Upper lobe of left lung (tissue), 6 donors: Measurements from ENCODE around the gene ERN1. TPM values are rescaled to one million over a fixed set of nuclear protein-coding genes. Genes with fewer than 3 reads are reported as not detected.

Source experiments
- ATAC-seq, 2 donors: fragments of 200-7000 bp; cut with Tn5 transposase; one replicate each; pipeline ENCODE4 v1.9.1; 2022; ENCODE audit warnings: mild to moderate bottlenecking in 2 of 2, moderate library complexity in 2 of 2; ENCODE audit not compliant: low FRiP score in 2 of 2
- DNase-seq, 2 donors: peaks; one replicate each; pipeline ENCODE4 v3.0.0-alpha.2; 2019 to 2020
- H3K27ac ChIP-seq, 4 donors: fragments of 200-600 bp; sonication (generic); one replicate each; pipeline ENCODE4 v1.5.1; 2016 to 2019
- H3K27me3 ChIP-seq, 4 donors: fragments of 200-600 bp; sonication (generic); one replicate each; pipeline ENCODE4 v1.5.1; 2017 to 2019
- H3K36me3 ChIP-seq, 4 donors: fragments of 200-600 bp; sonication (generic); one replicate each; pipeline ENCODE4 v1.5.1; 2016 to 2019
- H3K4me1 ChIP-seq, 4 donors: fragments of 200-600 bp; sonication (generic); one replicate each; pipeline ENCODE4 v1.5.1; 2018 to 2019
- H3K4me3 ChIP-seq, 4 donors: fragments of 200-600 bp; sonication (generic); one replicate each; pipeline ENCODE4 v1.5.1; 2017 to 2019; ENCODE audit warnings: mild to moderate bottlenecking in 2 of 4, moderate library complexity in 1 of 4
- H3K9me3 ChIP-seq, 4 donors: fragments of 200-600 bp; sonication (generic); one replicate each; pipeline ENCODE4 v1.5.1; 2018 to 2019
- CTCF ChIP-seq, 6 experiments: fragments of 450-650 bp in 4 of 6; fragments of 200-600 bp in 2 of 6; sonication (generic) in 2 of 6; IDR thresholded peaks; one replicate each; pipeline ENCODE4 v1.5.1; 2016 to 2019; ENCODE audit warnings: antibody characterized with exemption in 6 of 6
- EP300 ChIP-seq, 4 donors: sonication (generic); formaldehyde crosslinking; IDR thresholded peaks; one replicate each; pipeline ENCODE4 v1.5.1; 2017; ENCODE audit warnings: antibody characterized with exemption in 4 of 4, control low read depth in 2 of 4
- POLR2A ChIP-seq, 4 donors: fragments of 450-650 bp; IDR thresholded peaks; one replicate each; pipeline ENCODE4 v1.5.1; 2016 to 2017; ENCODE audit warnings: antibody characterized with exemption in 4 of 4, mild to moderate bottlenecking in 2 of 4
- POLR2AphosphoS5 ChIP-seq, 2 donors: sonication (generic); formaldehyde crosslinking; IDR thresholded peaks; one replicate each; pipeline ENCODE4 v1.5.1; 2017; ENCODE audit warnings: antibody characterized with exemption in 2 of 2
- WGBS, 2 donors: methylation state at CpG; one replicate each; pipeline ENCODE4 v1.1.5; 2017 to 2018; 5-methylcytosine and 5-hydroxymethylcytosine counted together
- total RNA-seq, 6 donors: library from RNA; depleted of rRNA in 4 of 6; stranded (reverse); fragments of >200 nt in 4 of 6; gene quantifications; one replicate each; pipeline versions ENCODE4 v1.1.0 to v1.2.1, GENCODE V29; 2016 to 2021
- donor health status: DM: no; HTN: no; CAD: no; lungs with moderate emphysema.
- donor health status: DM: no; HTN: yes; CAD: no; lungs with severe emphysema.

ERN1 gene
- total RNA-seq, 6 donors from 2014 or later = 32.8 to 65.0 (median 41.9) TPM

DNA sequence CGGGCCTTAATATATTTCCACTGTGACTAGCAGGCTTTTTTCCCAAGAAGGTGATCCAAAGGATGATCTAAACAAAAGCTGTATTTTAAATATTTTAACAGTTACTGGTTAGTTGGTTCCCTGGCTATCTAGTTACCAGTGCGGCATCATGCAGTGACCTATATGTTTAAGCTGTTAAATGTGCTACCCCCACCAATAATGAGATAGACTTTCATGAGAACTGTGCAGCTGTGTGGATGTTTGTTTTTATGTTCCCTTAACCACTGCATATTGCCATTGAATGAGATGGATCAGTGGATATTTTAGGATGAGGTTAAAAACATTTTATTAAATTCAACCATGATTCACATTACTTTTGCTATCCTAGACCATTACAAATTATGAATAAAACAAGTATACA is 16.9 kb downstream of the ERN1 start:
- ATAC-seq = no peak
- peaks cover 32 to 63% (median 45%) of the 10 kb centered on the region in 4 donors for H3K4me1 ChIP-seq
- no peaks in the 10 kb centered on the region for H3K36me3 ChIP-seq
- H3K9me3 ChIP-seq = no peaks in the 10 kb centered on the region
- TF ChIP-seq POLR2A (IDR thresholded peaks at IDR 0.05) (no peak), CTCF (IDR thresholded peaks at IDR 0.05) (no peak), POLR2AphosphoS5 (IDR thresholded peaks at IDR 0.05) (no peak), EP300 (IDR thresholded peaks at IDR 0.05) (no peak)
- H3K27me3 ChIP-seq = no peaks in the 10 kb centered on the region
- no peak overlapping the region for H3K4me3 ChIP-seq
- no peak overlapping the region for H3K27ac ChIP-seq
- DNase-seq = no peak
- WGBS, 2 donors = 97 to 98% methylated on average over 2 of the region's 2 CpGs

DNA sequence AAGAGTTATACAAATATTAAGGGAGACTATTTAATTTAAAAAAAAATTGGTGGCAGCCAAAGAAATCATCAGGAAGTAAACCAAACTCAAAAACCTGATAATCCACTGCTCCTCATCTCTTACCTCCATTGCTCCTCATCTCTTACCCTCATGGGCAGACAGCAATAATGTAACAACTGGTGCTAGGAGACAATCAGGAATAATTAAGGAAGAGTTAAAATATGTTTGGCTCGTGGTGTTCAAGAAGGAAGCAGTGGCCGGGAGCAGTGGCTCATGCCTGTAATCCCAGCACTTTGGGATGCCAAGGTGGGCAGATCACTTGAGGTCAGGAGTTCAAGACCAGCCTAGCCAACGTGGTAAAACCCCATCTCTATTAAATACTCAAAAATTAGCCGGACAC is 18.1 kb downstream of the ERN1 start:
- Histone ChIP-seq H3K9me3 (no peaks in the 10 kb centered on the region), H3K4me3 (no peak overlapping the region), H3K27me3 (no peaks in the 10 kb centered on the region), H3K4me1 (peaks cover 36 to 63% (median 44%) of the 10 kb centered on the region in 4 donors), H3K36me3 (no peaks in the 10 kb centered on the region), H3K27ac (no peak overlapping the region)
- TF ChIP-seq EP300 (IDR thresholded peaks at IDR 0.05) (no peak), POLR2AphosphoS5 (IDR thresholded peaks at IDR 0.05) (no peak), CTCF (IDR thresholded peaks at IDR 0.05) (no peak), POLR2A (IDR thresholded peaks at IDR 0.05) (no peak)
- DNase-seq = no peak
- ATAC-seq = no peak
- WGBS, 2 donors = 77% methylated on average over 4 of the region's 4 CpGs

DNA sequence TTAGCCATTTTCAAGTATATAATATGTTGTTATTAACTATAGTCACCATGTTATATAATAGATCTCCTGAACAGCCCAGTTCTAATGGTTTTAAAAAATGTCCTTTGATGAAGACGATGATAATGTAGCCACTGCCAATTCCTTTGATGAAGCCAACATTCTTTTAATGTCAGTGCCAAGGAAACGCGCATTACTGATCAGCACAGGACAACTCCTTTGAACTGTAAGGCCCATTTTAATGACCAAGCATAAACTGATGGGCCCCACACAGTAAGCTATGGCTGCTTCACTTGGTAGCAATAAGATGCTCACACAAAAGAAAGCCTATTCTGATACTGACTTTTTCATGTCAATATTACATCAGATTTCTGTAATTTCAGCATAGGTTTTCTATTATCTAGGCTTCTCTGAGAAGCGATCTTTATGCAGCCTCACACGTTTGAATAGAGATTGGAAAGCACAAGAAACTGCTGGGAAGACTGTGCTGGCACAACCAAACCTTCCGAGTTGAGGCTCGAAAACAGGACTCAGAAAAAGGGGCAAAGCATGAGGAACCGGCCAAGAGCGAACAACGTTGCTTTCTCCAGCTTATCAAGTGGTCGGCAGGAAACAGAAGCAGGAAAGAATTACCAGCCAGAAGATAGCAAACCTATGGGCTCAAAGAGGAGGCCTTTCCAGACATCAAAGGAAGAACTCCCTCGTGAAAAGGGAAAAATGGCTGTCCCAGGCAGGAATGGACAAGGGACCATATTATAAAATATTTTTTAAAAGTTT is 19.4 kb downstream of the ERN1 start:
- ATAC-seq = no peak
- Histone ChIP-seq H3K9me3 (no peaks in the 10 kb centered on the region), H3K4me1 (peaks cover 39 to 64% (median 41%) of the 10 kb centered on the region in 4 donors), H3K27ac (no peak overlapping the region), H3K36me3 (no peaks in the 10 kb centered on the region), H3K4me3 (no peak overlapping the region), H3K27me3 (no peaks in the 10 kb centered on the region)
- 64 to 73% methylated on average over 12 of the region's 12 CpGs for WGBS, 2 donors
- no peak for TF ChIP-seq CTCF (IDR thresholded peaks at IDR 0.05)
- no peak for TF ChIP-seq EP300 (IDR thresholded peaks at IDR 0.05)
- no peak for TF ChIP-seq POLR2AphosphoS5 (IDR thresholded peaks at IDR 0.05)
- no peak for TF ChIP-seq POLR2A (IDR thresholded peaks at IDR 0.05)
- no peak for DNase-seq

DNA sequence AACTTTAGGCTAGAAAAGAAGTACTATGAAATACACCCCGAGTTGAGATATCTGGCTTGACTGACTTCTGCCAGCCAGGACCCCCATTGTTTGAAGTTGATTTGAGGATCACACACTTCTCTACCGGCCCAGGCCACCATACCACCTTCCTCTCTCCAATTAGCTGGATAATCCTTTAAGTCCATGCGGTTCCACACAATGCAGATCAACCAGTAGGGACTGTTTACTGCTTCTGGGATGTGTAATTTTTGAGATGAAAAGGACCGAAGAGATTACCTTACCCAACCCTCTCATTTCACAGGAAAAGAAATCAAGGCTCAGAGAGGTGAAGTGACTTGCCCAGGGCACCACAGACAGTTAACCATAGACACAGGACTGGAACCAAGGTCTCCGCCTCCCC is 20.5 kb downstream of the ERN1 start:
- Histone ChIP-seq H3K4me1 (peaks cover 30 to 54% (median 34%) of the 10 kb centered on the region in 4 donors), H3K9me3 (no peaks in the 10 kb centered on the region), H3K4me3 (no peak overlapping the region), H3K27me3 (no peaks in the 10 kb centered on the region), H3K27ac (no peak overlapping the region), H3K36me3 (no peaks in the 10 kb centered on the region)
- no peak for ATAC-seq
- TF ChIP-seq EP300 (IDR thresholded peaks at IDR 0.05) = no peak
- no peak for TF ChIP-seq CTCF (IDR thresholded peaks at IDR 0.05)
- no peak for TF ChIP-seq POLR2A (IDR thresholded peaks at IDR 0.05)
- no peak for TF ChIP-seq POLR2AphosphoS5 (IDR thresholded peaks at IDR 0.05)
- WGBS, 2 donors = 85 to 92% methylated on average over 5 of the region's 5 CpGs
- DNase-seq = no peak
